Left lung (tissue), 10 donors: Measurements from ENCODE around the gene LIPI. TPM values are rescaled to one million over a fixed set of nuclear protein-coding genes. Genes with fewer than 3 reads are reported as not detected.
"Not testable (repeated sequence)": the region's sequence is repeated elsewhere in the genome, so short reads cannot be mapped to it uniquely, and the experiment has no call there.

Experiments
- ATAC-seq: fragments of 200-7000 bp; cut with Tn5 transposase; one replicate; pipeline ENCODE4 v1.9.1; 2020; ENCODE audit warnings: moderate library complexity
- DNase-seq, 4 donors: peaks; one replicate each; pipeline ENCODE4 v3.0.0-alpha.2; 2013 to 2020
- H3K27ac ChIP-seq, 2 donors: fragments of 200-600 bp; sonication (generic) in 1 of 2; one replicate each; pipeline versions ENCODE4 v1.5.0 to v1.8.0; 2020 to 2021
- H3K27me3 ChIP-seq, 2 donors: fragments of 200-600 bp; sonication (generic) in 1 of 2; one replicate each; pipeline versions ENCODE4 v1.5.0 to v1.8.0; 2020 to 2021
- H3K36me3 ChIP-seq, 2 donors: fragments of 200-600 bp; sonication (generic) in 1 of 2; one replicate each; pipeline versions ENCODE4 v1.5.0 to v1.8.0; 2020 to 2021
- H3K4me1 ChIP-seq, 2 donors: fragments of 200-600 bp; one replicate each; pipeline ENCODE4 v1.8.0; 2021
- H3K4me3 ChIP-seq, 2 donors: fragments of 200-600 bp; sonication (generic) in 1 of 2; one replicate each; pipeline versions ENCODE4 v1.5.0 to v1.8.0; 2020 to 2021; ENCODE audit warnings: mild to moderate bottlenecking in 1 of 2
- H3K9me3 ChIP-seq, 2 donors: fragments of 200-600 bp; sonication (generic) in 1 of 2; one replicate each; pipeline versions ENCODE4 v1.5.0 to v1.8.0; 2020 to 2021
- CTCF ChIP-seq, 2 donors: fragments of 200-600 bp; sonication (generic) in 1 of 2; IDR thresholded peaks; one replicate each; pipeline versions ENCODE4 v1.5.0 to v1.8.0; 2021; ENCODE audit warnings: antibody characterized with exemption in 2 of 2
- intact Hi-C, 2 donors: fragments of 100-400 bp; cut with DNase I; formaldehyde crosslinking; loops; one replicate each; pipeline versions ENCODE4 v1.11.2 to v1.14.2; 2022
- polyA plus RNA-seq, 6 donors: library from polyadenylated mRNA; unstranded; fragments of 120-200 nt; gene quantifications; one replicate each; pipeline ENCODE4 v1.2.1, GENCODE V29; 2013; ENCODE audit not compliant: insufficient read length in 6 of 6
- total RNA-seq, 2 donors: library from RNA; stranded (reverse); fragmentation: NEBNext Ultra II Directional; extraction: Animal tissue kit (Norgen Biotek cat#: 25700); gene quantifications; one replicate each; pipeline ENCODE4 v1.2.1, GENCODE V29; 2021
- donor health status: DM: no; HTN: yes; CAD: no.
- donor health status: DM: no; HTN: no; CAD: no.

The LIPI gene
- total and polyA plus RNA-seq, 8 donors, result 0.30 to 0.90 (median 0.69) TPM; not detected in 2

GRCh38 chr21:14092834-14093560 lies 117.8 kb downstream of the LIPI start:
- Histone ChIP-seq H3K9me3 (peaks cover 0 to 4% of the 10 kb centered on the region in 2 donors), H3K27me3 (no peaks in the 10 kb centered on the region), H3K27ac (no peak overlapping the region), H3K4me1 (no peaks in the 10 kb centered on the region), H3K4me3 (no peak overlapping the region), H3K36me3 (no peaks in the 10 kb centered on the region)
- intact Hi-C loops, result no loop called here
- DNase-seq (no peak), ATAC-seq (no peak)
- TF ChIP-seq CTCF (IDR thresholded peaks at IDR 0.05), result no peak

- H3K27me3 ChIP-seq, H3K4me1 ChIP-seq, ATAC-seq, DNase-seq, H3K27ac ChIP-seq, H3K4me3 ChIP-seq, H3K36me3 ChIP-seq, H3K9me3 ChIP-seq, intact Hi-C loops: not testable (repeated sequence)
Measured at GRCh38 chr21:14090184-14090583, 120.6 kb downstream of the LIPI start.

GRCh38 chr21:14088391-14088790 lies 122.4 kb downstream of the LIPI start:
- H3K36me3 ChIP-seq, result no peaks in the 10 kb centered on the region
- intact Hi-C loops, result no loop called here
- H3K9me3 ChIP-seq, result peaks cover 0 to 22% of the 10 kb centered on the region in 2 donors
- no peaks in the 10 kb centered on the region for H3K27me3 ChIP-seq
- ATAC-seq, result no peak
- TF ChIP-seq CTCF (IDR thresholded peaks at IDR 0.05), result no peak
- H3K4me3 ChIP-seq, result no peak overlapping the region
- no peak overlapping the region for H3K27ac ChIP-seq
- no peak for DNase-seq
- H3K4me1 ChIP-seq, result no peaks in the 10 kb centered on the region

GRCh38 chr21:14086553-14086952 lies 124.2 kb downstream of the LIPI start:
- ATAC-seq, result no peak
- no peak for DNase-seq
- intact Hi-C loops, result no loop called here
- Histone ChIP-seq H3K4me3 (no peak overlapping the region), H3K27me3 (no peaks in the 10 kb centered on the region), H3K36me3 (no peaks in the 10 kb centered on the region), H3K27ac (no peak overlapping the region), H3K9me3 (peaks cover 0 to 37% of the 10 kb centered on the region in 2 donors), H3K4me1 (no peaks in the 10 kb centered on the region)
- TF ChIP-seq CTCF (IDR thresholded peaks at IDR 0.05), result no peak

GRCh38 chr21:14084701-14085100 lies 126.1 kb downstream of the LIPI start:
- Histone ChIP-seq H3K27ac (no peak overlapping the region), H3K4me3 (no peak overlapping the region), H3K9me3 (peaks cover 0 to 48% of the 10 kb centered on the region in 2 donors), H3K4me1 (no peaks in the 10 kb centered on the region), H3K36me3 (no peaks in the 10 kb centered on the region), H3K27me3 (no peaks in the 10 kb centered on the region)
- no peak for DNase-seq
- TF ChIP-seq CTCF (IDR thresholded peaks at IDR 0.05), result no peak
- no peak for ATAC-seq
- intact Hi-C loops, result no loop called here

- Histone ChIP-seq H3K27me3 (no peaks in the 10 kb centered on the region), H3K27ac (no peak overlapping the region), H3K4me1 (no peaks in the 10 kb centered on the region), H3K9me3 (peaks cover 0 to 51% of the 10 kb centered on the region in 2 donors), H3K4me3 (no peak overlapping the region), H3K36me3 (no peaks in the 10 kb centered on the region)
- TF ChIP-seq CTCF (IDR thresholded peaks at IDR 0.05), result no peak
- ATAC-seq, result no peak
- DNase-seq, result peak in 1 of 4 donors; percentile 70
- intact Hi-C loops, result no loop called here
Measured at GRCh38 chr21:14084068-14084501, 126.7 kb downstream of the LIPI start.
